A673 (cell line): Measurements from ENCODE around the gene PNLDC1. TPM values are rescaled to one million over a fixed set of nuclear protein-coding genes. Genes with fewer than 3 reads are reported as not detected.

ENCODE experiments used
- BruUV-seq: library from RNA; stranded (reverse); fragments of 400-500 nt; replicated peaks from 2 replicates; lab custom pipeline; 2021; lab: Mats Ljungman, UMichigan
- CTCF ChIA-PET: fragments of 300-600 bp; sonication (Branson Sonifier 250); formaldehyde crosslinking; loops from one replicate; lab custom pipeline; 2022; ENCODE audit warnings: antibody characterized with exemption; lab: Charles Lee
- POLR2A ChIA-PET: fragments of 300-600 bp; sonication (Branson Sonifier 250); formaldehyde crosslinking; loops from one replicate; lab custom pipeline; 2022; ENCODE audit warnings: antibody characterized with exemption; ENCODE audit not compliant: low non-redundant PET; lab: Charles Lee
- DNase-seq: peaks from one replicate; pipeline ENCODE4 v3.0.0-alpha.2; 2015; ENCODE audit warnings: low spot score
- H3K27ac ChIP-seq: fragments of 200-600 bp; sonication (generic); 2 replicates; pipeline ENCODE4 v1.5.1; 2016; ENCODE audit warnings: mixed run types, low read depth, mild to moderate bottlenecking, mixed read lengths, antibody characterized with exemption, low read length; ENCODE audit not compliant: poor library complexity, severe bottlenecking
- H3K27me3 ChIP-seq: fragments of 200-600 bp; sonication (generic); replicated peaks from 2 replicates; pipeline ENCODE4 v1.6.1; 2017; ENCODE audit warnings: mixed run types, low read depth, mild to moderate bottlenecking, mixed read lengths, antibody characterized with exemption, low read length; ENCODE audit not compliant: insufficient read depth, poor library complexity
- H3K36me3 ChIP-seq: fragments of 200-600 bp; sonication (generic); 2 replicates; pipeline ENCODE4 v1.6.1; 2016; ENCODE audit warnings: mixed run types, mild to moderate bottlenecking, mixed read lengths, antibody characterized with exemption, low read length; ENCODE audit not compliant: insufficient read depth, poor library complexity, severe bottlenecking
- H3K4me1 ChIP-seq: fragments of 200-600 bp; sonication (generic); 2 replicates; pipeline ENCODE4 v1.6.1; 2017; ENCODE audit warnings: mixed run types, mild to moderate bottlenecking, mixed read lengths, antibody characterized with exemption, low read length; ENCODE audit not compliant: insufficient read depth, poor library complexity, severe bottlenecking
- H3K4me3 ChIP-seq: fragments of 200-600 bp; sonication (generic); 2 replicates; pipeline ENCODE4 v1.5.1; 2016; ENCODE audit warnings: low read depth, mixed run types, mild to moderate bottlenecking, mixed read lengths, low read length; ENCODE audit not compliant: poor library complexity, severe bottlenecking
- H3K9me3 ChIP-seq: fragments of 200-600 bp; sonication (generic); 2 replicates; pipeline ENCODE4 v1.6.1; 2016; ENCODE audit warnings: mixed run types, low read depth, mild to moderate bottlenecking, mixed read lengths, antibody characterized with exemption, low read length; ENCODE audit not compliant: poor library complexity, severe bottlenecking
- CTCF ChIP-seq: fragments of 300-800, 200-600 bp; sonication (generic); conservative IDR thresholded peaks from 2 replicates; pipeline ENCODE4 v1.5.1; 2017; ENCODE audit warnings: low read depth, mild to moderate bottlenecking, antibody characterized with exemption, low read length, moderate library complexity, mixed read lengths
- EZH2 ChIP-seq: fragments of 200-600 bp; sonication (generic); IDR thresholded peaks from 2 replicates; pipeline ENCODE4 v1.6.1; 2017; ENCODE audit warnings: borderline replicate concordance, low read depth, mild to moderate bottlenecking, mixed read lengths, antibody characterized with exemption, low read length; ENCODE audit not compliant: poor library complexity, severe bottlenecking
- intact Hi-C: fragments of 100-400 bp; cut with micrococcal nuclease; formaldehyde crosslinking; loops from one replicate; pipeline ENCODE4 v1.10.0; 2022; ENCODE audit not compliant: unreplicated experiment
- total RNA-seq: library from RNA; stranded (reverse); gene quantifications from 2 replicates; pipeline ENCODE4 v1.2.3, GENCODE V29; 2021

PNLDC1 gene
- total RNA-seq, 1 experiment from 2014 or later: 0.58 TPM

GRCh38 chr6:159831373-159831679, 31.2 kb downstream of the PNLDC1 start:
- Histone ChIP-seq H3K27me3 (no peaks in the 10 kb centered on the region), H3K4me1 (peaks cover 27% of the 10 kb centered on the region), H3K4me3 (no peak overlapping the region), H3K27ac (no peak overlapping the region), H3K36me3 (no peaks in the 10 kb centered on the region), H3K9me3 (no peaks in the 10 kb centered on the region)
- no peak for DNase-seq
- no TSS peak for BruUV-seq
- TF ChIP-seq EZH2 (no peak), CTCF (no peak)
- intact Hi-C loops: no loop called here
- ChIA-PET CTCF (no interaction called here), POLR2A (no interaction called here)

GRCh38 chr6:159832946-159833345, 32.9 kb downstream of the PNLDC1 start:
- ChIA-PET POLR2A (no interaction called here), CTCF (no interaction called here)
- intact Hi-C loops: no loop called here
- Histone ChIP-seq H3K4me3 (no peak overlapping the region), H3K9me3 (no peaks in the 10 kb centered on the region), H3K4me1 (peaks cover 27% of the 10 kb centered on the region), H3K36me3 (no peaks in the 10 kb centered on the region), H3K27me3 (no peaks in the 10 kb centered on the region), H3K27ac (no peak overlapping the region)
- DNase-seq: no peak
- TF ChIP-seq CTCF: no peak
- TF ChIP-seq EZH2: no peak
- no TSS peak for BruUV-seq

GRCh38 chr6:159833556-159833955, 33.5 kb downstream of the PNLDC1 start:
- Histone ChIP-seq H3K36me3 (no peaks in the 10 kb centered on the region), H3K4me3 (no peak overlapping the region), H3K27me3 (no peaks in the 10 kb centered on the region), H3K27ac (no peak overlapping the region), H3K4me1 (peaks cover 27% of the 10 kb centered on the region), H3K9me3 (no peaks in the 10 kb centered on the region)
- no peak for TF ChIP-seq EZH2
- no peak for TF ChIP-seq CTCF
- ChIA-PET POLR2A (no interaction called here), CTCF (no interaction called here)
- no TSS peak for BruUV-seq
- intact Hi-C loops: no loop called here
- no peak for DNase-seq
